Measurements from ENCODE around the gene TCP1. TPM values are rescaled to one million over a fixed set of nuclear protein-coding genes. Genes with fewer than 3 reads are reported as not detected.

TCP1 gene
- total RNA-seq, 1 experiment from 2014 or later, result 412 TPM

DNA sequence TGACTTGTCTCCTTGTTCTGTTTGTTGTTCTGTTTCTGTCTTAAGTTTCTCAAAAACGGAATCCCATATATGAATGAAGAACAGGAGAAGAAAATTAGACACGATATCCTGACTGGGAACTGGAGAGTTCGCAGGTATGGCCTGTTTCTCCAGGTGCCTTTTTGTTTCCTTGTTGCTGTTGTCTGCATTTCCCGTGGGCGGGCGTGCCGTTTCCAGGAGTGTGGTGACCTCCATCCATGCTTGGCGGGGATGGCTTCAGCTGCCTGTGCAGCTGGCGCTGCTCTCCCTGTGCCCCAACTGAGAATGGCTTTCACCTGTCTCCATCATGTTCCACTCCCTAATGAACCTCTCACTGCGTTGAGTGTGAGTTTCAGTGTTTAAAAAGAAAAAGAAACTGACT lies 15.1 kb upstream of the TCP1 start:
- no CpG with 5 or more reads among the region's 10 CpGs for WGBS (ENCODE audit: extremely low coverage, insufficient read length, low lambda C conversion rate)
- H3K9ac ChIP-seq (ENCODE audit: extremely low read depth, insufficient read length, low read length), result no peak overlapping the region
- peaks cover 9 to 17% of the 10 kb centered on the region in 2 experiments for H3K4me1 Mint-ChIP-seq

More for the DNA sequence above, 15.1 kb upstream of the TCP1 start:
- no peak overlapping the region for H2BK12ac ChIP-seq (ENCODE audit: insufficient read length, low read depth, low read length)
- no peaks in the 10 kb centered on the region; the same call in 1 of the 2 replicates for H3K4me1 ChIP-seq (ENCODE audit: insufficient read depth, low read length)
- H2BK20ac ChIP-seq (ENCODE audit: low read depth, low read length, poor library complexity, severe bottlenecking), result no peak overlapping the region
- H3K4ac ChIP-seq (ENCODE audit: low read depth, low read length), result no peak overlapping the region
- H3K79me1 ChIP-seq (ENCODE audit: insufficient read depth, low read depth, low read length, poor library complexity, severe bottlenecking), result no peaks in the 10 kb centered on the region
- H3K18ac ChIP-seq (ENCODE audit: insufficient read length, low read depth, low read length), result no peak overlapping the region
- no peaks in the 10 kb centered on the region for H3K9me3 ChIP-seq (ENCODE audit: control insufficient read depth, low read depth, low read length)
- no peaks in the 10 kb centered on the region for H3K79me2 ChIP-seq (ENCODE audit: insufficient read depth, low read length)
- no peak overlapping the region for H4K5ac ChIP-seq (ENCODE audit: insufficient read length, low read depth, low read length)
- H4K91ac ChIP-seq (ENCODE audit: insufficient read length, low read depth, low read length), result no peak overlapping the region
- Mint-ChIP-seq H3K9me3 (no peaks in the 10 kb centered on the region), H3K36me3 (ENCODE audit: insufficient read depth in 1 of 3, low read depth in 3 of 3) (peaks cover 0 to 2% (median 0%) of the 10 kb centered on the region in 3 experiments; a peak in 2 of 7 replicates), H3K4me3 (no peak overlapping the region), H3K27me3 (ENCODE audit: low read depth) (no peaks in the 10 kb centered on the region), H3K27ac (no peak overlapping the region)
- no peak overlapping the region for H3T11ph ChIP-seq (ENCODE audit: low read length)
- no peak overlapping the region for H3K14ac ChIP-seq (ENCODE audit: insufficient read depth, low read length)
- no peak overlapping the region for H3K4me2 ChIP-seq (ENCODE audit: insufficient read depth, insufficient read length, low read length)
- no peak overlapping the region for H3K27ac ChIP-seq (ENCODE audit: insufficient read length, low read depth, low read length)
- H2BK5ac ChIP-seq (ENCODE audit: insufficient read length, low read length), result no peak overlapping the region
- DNase-seq, result no peak
- no peaks in the 10 kb centered on the region for H3K23me2 ChIP-seq (ENCODE audit: insufficient read length, low read depth, low read length, poor library complexity, severe bottlenecking)
- no peak overlapping the region for H3K23ac ChIP-seq (ENCODE audit: insufficient read length, low read depth, low read length)
- no peak overlapping the region for H2AFZ ChIP-seq (ENCODE audit: low read length)
- H2AK5ac ChIP-seq (ENCODE audit: insufficient read length, low read length), result no peak overlapping the region
- H3K27me3 ChIP-seq (ENCODE audit: insufficient read depth, low read length), result no peaks in the 10 kb centered on the region
- H2BK15ac ChIP-seq (ENCODE audit: low read depth, low read length), result no peak overlapping the region
- TF ChIP-seq, protein P1, sequence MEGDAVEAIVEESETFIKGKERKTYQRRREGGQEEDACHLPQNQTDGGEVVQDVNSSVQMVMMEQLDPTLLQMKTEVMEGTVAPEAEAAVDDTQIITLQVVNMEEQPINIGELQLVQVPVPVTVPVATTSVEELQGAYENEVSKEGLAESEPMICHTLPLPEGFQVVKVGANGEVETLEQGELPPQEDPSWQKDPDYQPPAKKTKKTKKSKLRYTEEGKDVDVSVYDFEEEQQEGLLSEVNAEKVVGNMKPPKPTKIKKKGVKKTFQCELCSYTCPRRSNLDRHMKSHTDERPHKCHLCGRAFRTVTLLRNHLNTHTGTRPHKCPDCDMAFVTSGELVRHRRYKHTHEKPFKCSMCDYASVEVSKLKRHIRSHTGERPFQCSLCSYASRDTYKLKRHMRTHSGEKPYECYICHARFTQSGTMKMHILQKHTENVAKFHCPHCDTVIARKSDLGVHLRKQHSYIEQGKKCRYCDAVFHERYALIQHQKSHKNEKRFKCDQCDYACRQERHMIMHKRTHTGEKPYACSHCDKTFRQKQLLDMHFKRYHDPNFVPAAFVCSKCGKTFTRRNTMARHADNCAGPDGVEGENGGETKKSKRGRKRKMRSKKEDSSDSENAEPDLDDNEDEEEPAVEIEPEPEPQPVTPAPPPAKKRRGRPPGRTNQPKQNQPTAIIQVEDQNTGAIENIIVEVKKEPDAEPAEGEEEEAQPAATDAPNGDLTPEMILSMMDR (conservative IDR thresholded peaks at IDR 0.05), result no peak
- H3K56ac ChIP-seq (ENCODE audit: insufficient read length, low read depth, low read length), result no peak overlapping the region
- no peaks in the 10 kb centered on the region for H4K20me1 ChIP-seq (ENCODE audit: control insufficient read depth, insufficient read depth, insufficient read length)
- H2BK120ac ChIP-seq (ENCODE audit: low read depth, low read length, poor library complexity, severe bottlenecking), result no peak overlapping the region
- H4K8ac ChIP-seq (replicated peaks; ENCODE audit: insufficient read length, low read depth, low read length), result no peak overlapping the region

Measured in H9 (cell line).